OCI-LY1 (cell line): ENCODE measurements around the gene CCDC85A.

Experiments
- H2AFZ ChIP-seq: fragments of 200-600 bp; sonication (generic), shearing (Covaris generic); 2 replicates; pipeline ENCODE4 v1.6.0; 2014; ENCODE audit warnings: antibody characterized with exemption, mild to moderate bottlenecking, low read length
- H3F3A ChIP-seq: fragments of 200-600 bp; sonication (generic), shearing (Covaris generic); 2 replicates; pipeline ENCODE4 v1.6.0; 2014; ENCODE audit warnings: mild to moderate bottlenecking, antibody characterized with exemption, low read length, moderate library complexity; ENCODE audit not compliant: insufficient read depth
- H3K27ac ChIP-seq: fragments of 200-600 bp; sonication (generic); 2 replicates; pipeline ENCODE4 v1.5.1; 2014; ENCODE audit warnings: low read length, mixed run types, mild to moderate bottlenecking, low read depth; ENCODE audit not compliant: poor library complexity, severe bottlenecking
- H3K27me3 ChIP-seq: fragments of 200-600 bp; sonication (generic); 2 replicates; pipeline ENCODE4 v1.6.0; 2014; ENCODE audit warnings: antibody characterized with exemption, mild to moderate bottlenecking, low read length, moderate library complexity; ENCODE audit not compliant: insufficient read depth
- H3K36me3 ChIP-seq: fragments of 200-600 bp; sonication (generic); 2 replicates; pipeline ENCODE4 v1.6.1; 2014; ENCODE audit warnings: mild to moderate bottlenecking, antibody characterized with exemption, low read length, moderate library complexity, mixed read lengths; ENCODE audit not compliant: insufficient read depth
- H3K4me1 ChIP-seq: fragments of 200-600 bp; sonication (generic); 2 replicates; pipeline ENCODE4 v1.5.1; 2014; ENCODE audit warnings: mild to moderate bottlenecking, low read length, moderate library complexity; ENCODE audit not compliant: insufficient read depth, severe bottlenecking
- H3K4me2 ChIP-seq: fragments of 200-600 bp; sonication (generic), shearing (Covaris generic); 2 replicates; pipeline ENCODE4 v1.6.1; 2014; ENCODE audit warnings: low read length
- H3K4me3 ChIP-seq: fragments of 200-600 bp; sonication (generic); 2 replicates; pipeline ENCODE4 v1.5.1; 2014; ENCODE audit warnings: low read length, low read depth, mild to moderate bottlenecking, mixed read lengths; ENCODE audit not compliant: poor library complexity, severe bottlenecking
- H3K79me2 ChIP-seq: fragments of 200-600 bp; shearing (Covaris generic); 2 replicates; pipeline ENCODE4 v1.6.1; 2016; ENCODE audit warnings: mixed run types, low read length, mixed read lengths; ENCODE audit not compliant: insufficient read depth
- H3K9ac ChIP-seq: fragments of 200-600 bp; sonication (generic), shearing (Covaris generic); 2 replicates; pipeline ENCODE4 v1.6.1; 2014; ENCODE audit warnings: mild to moderate bottlenecking, low read length, mixed read lengths
- H3K9me2 ChIP-seq: fragments of 200-600 bp; sonication (generic), shearing (Covaris generic); 2 replicates; pipeline ENCODE4 v1.6.1; 2014; ENCODE audit warnings: low read depth, mild to moderate bottlenecking, low read length, mixed read lengths
- H3K9me3 ChIP-seq: fragments of 200-600 bp; shearing (Covaris generic); 2 replicates; pipeline ENCODE4 v1.6.1; 2014; ENCODE audit warnings: low read length, mixed read lengths
- H4K20me1 ChIP-seq: fragments of 200-600 bp; sonication (generic), shearing (Covaris generic); 2 replicates; pipeline ENCODE4 v1.6.0; 2016; ENCODE audit warnings: mild to moderate bottlenecking, low read length; ENCODE audit not compliant: insufficient read depth
- CTCF ChIP-seq: fragments of 200-600 bp; sonication (generic), shearing (Covaris generic); IDR thresholded peaks from 2 replicates; pipeline ENCODE4 v1.5.1; 2017; ENCODE audit warnings: mild to moderate bottlenecking, antibody characterized with exemption, low read length, moderate library complexity, mixed read lengths
- EZH2 ChIP-seq: fragments of 200-600 bp; sonication (generic), shearing (Covaris generic); IDR thresholded peaks from 2 replicates; pipeline ENCODE4 v1.8.0; 2017; ENCODE audit warnings: borderline replicate concordance, mixed run types, mild to moderate bottlenecking, antibody characterized with exemption, low read length, moderate library complexity, mixed read lengths

CCDC85A gene

DNA sequence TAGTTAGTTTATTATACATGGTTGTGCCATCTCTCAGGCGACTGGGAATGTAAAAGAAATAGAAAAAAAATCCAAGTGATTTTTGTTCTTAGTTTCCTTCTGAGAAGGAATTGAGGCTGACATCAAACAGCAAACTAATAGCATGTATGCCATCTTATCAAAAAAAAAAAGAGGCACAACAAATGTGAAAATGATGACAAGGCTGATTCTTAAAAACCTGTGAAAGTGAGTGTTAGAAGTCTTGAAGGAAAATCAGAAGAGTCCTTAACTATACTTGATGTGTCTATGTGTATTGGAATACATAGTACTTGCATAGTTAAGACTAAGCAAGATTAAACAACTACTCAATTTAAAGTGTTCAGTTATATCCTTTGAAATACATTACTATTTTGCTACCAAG lies 161.0 kb downstream of the CCDC85A start:
- no peaks in the 10 kb centered on the region for H3K4me1 ChIP-seq
- no peak overlapping the region for H2AFZ ChIP-seq
- no peak overlapping the region for H3K4me3 ChIP-seq
- H3K79me2 ChIP-seq: no peaks in the 10 kb centered on the region
- H3K9me2 ChIP-seq: no peaks in the 10 kb centered on the region
- H3K9me3 ChIP-seq: no peaks in the 10 kb centered on the region
- H3K36me3 ChIP-seq: no peaks in the 10 kb centered on the region
- H4K20me1 ChIP-seq: no peaks in the 10 kb centered on the region
- H3F3A ChIP-seq: no peaks in the 10 kb centered on the region
- H3K4me2 ChIP-seq: no peak overlapping the region
- TF ChIP-seq EZH2 (no peak), CTCF (no peak)
- H3K27me3 ChIP-seq: no peaks in the 10 kb centered on the region
- no peak overlapping the region for H3K27ac ChIP-seq
- no peak overlapping the region for H3K9ac ChIP-seq

GRCh38 chr2:56347881-56348280 lies 164.1 kb downstream of the CCDC85A start:
- H3K4me2 ChIP-seq: no peak overlapping the region
- H3K9ac ChIP-seq: no peak overlapping the region
- no peaks in the 10 kb centered on the region for H3F3A ChIP-seq
- H3K4me1 ChIP-seq: no peaks in the 10 kb centered on the region
- no peak for TF ChIP-seq CTCF
- TF ChIP-seq EZH2: no peak
- H2AFZ ChIP-seq: no peak overlapping the region
- no peaks in the 10 kb centered on the region for H3K36me3 ChIP-seq
- no peak overlapping the region for H3K27ac ChIP-seq
- no peaks in the 10 kb centered on the region for H3K9me2 ChIP-seq
- H3K27me3 ChIP-seq: no peaks in the 10 kb centered on the region
- no peaks in the 10 kb centered on the region for H4K20me1 ChIP-seq
- no peaks in the 10 kb centered on the region for H3K9me3 ChIP-seq
- no peaks in the 10 kb centered on the region for H3K79me2 ChIP-seq
- H3K4me3 ChIP-seq: no peak overlapping the region

DNA sequence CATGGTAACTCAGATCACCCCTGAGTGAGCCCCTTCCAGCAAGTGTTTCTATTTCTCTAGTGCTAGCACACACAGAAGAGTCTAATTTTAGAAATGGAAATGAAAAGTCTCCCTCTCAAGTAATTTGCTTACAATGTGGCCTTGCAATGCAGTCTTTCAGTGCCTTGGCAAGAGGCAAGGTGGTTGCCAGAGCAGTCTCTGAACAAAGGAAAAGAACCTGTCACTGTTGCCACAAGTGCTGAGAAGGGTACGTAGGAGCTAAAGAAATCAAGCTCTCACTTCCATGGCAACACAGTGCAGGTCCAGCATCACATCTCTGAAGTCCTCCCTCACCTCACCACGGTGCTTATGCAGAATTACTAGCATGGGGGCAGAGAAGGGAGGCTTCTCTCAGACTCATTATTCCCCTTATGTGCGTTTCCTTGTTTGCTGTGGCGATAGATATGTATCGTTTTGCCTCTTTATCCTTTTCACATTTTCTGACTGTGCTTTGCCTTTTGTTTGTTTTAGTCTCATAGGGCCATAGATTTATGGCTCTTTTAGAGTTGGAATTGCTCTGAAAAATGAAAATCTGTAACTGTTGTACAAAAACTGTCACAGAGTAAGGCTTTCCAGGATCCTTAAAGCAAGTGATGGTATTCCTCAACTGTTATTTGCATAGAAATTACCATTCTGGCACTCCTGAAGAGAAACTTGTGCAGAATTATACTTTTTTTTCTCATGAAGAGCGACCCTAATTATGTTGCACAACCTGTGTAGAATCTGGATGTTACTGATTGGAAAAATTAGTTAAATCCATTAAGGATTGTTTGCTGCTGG lies 164.8 kb downstream of the CCDC85A start:
- Histone ChIP-seq H3K9ac (no peak overlapping the region), H3K4me2 (no peak overlapping the region), H3K4me3 (no peak overlapping the region), H3K4me1 (no peaks in the 10 kb centered on the region), H3K9me3 (no peaks in the 10 kb centered on the region), H3K36me3 (no peaks in the 10 kb centered on the region), H3K9me2 (no peaks in the 10 kb centered on the region), H3K27ac (no peak overlapping the region), H3F3A (no peaks in the 10 kb centered on the region), H3K27me3 (no peaks in the 10 kb centered on the region), H3K79me2 (no peaks in the 10 kb centered on the region), H2AFZ (no peak overlapping the region), H4K20me1 (no peaks in the 10 kb centered on the region)
- no peak for TF ChIP-seq EZH2
